ENCODE results near the gene GPR32. TPM values are rescaled to one million over a fixed set of nuclear protein-coding genes. Genes with fewer than 3 reads are reported as not detected.
A peak's percentile ranks its signal among the peaks of the same experiment; 100 is the strongest.

Gene GPR32
- total RNA-seq, 1 experiment from 2014 or later = not detected

DNA sequence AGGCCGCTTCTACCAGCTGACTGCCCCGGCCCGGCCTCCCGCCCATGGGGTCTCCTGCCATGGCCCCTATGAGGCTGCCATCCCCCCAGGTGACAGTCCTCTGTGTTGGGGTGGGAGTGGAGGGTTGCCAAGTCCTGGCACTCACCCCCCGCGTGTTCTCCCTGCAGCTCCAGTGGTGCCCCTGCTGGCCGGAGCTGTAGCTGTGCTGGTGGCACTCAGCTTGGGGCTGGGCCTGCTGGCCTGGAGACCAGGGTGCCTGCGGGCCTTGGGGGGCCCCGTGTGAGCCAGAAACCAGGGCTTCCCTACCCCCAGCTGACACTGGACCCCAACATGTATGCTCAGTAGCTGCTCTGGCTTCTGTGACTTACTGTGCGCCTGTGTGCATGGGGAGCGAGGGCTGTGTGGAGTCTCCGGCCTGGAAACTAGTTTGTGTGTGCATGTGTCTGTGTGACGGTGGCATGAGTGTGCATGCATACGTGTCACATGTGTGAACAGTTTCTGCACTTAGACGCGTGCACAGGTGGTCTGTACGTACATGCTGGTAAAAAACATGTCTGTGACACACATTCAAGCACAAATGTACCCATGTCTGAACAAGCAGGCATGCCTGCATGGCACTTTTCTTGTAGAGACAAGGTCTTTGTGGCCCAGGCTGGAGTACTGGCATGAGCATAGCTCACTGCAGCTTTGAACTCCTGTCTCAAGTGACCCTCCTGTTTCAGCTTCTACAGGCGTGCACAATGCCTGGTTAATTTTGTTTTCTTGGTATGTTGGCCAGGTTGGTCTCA is 24.8 kb downstream of the GPR32 start (continued):
- no peak for TF ChIP-seq CDX4 (CRISPR knock-in tag; IDR thresholded peaks at IDR 0.05; ENCODE audit: borderline replicate concordance)
- no peak for TF ChIP-seq FOXK1 (CRISPR knock-in tag; IDR thresholded peaks at IDR 0.05)
- TF ChIP-seq GTF2I (CRISPR knock-in tag; conservative IDR thresholded peaks at IDR 0.05) = no peak
- peak; percentile 79 for TF ChIP-seq ZNF138 (CRISPR knock-in tag; conservative IDR thresholded peaks at IDR 0.05)
- TF ChIP-seq ZNF317 (CRISPR knock-in tag; IDR thresholded peaks at IDR 0.05; ENCODE audit: borderline replicate concordance, low read depth) = 0 out of 2 replicates have a peak, but pooled peaks have one; percentile 63
- no peak; the same call in 1 of the 2 replicates for TF ChIP-seq MYBL2 (CRISPR knock-in tag; IDR thresholded peaks at IDR 0.05)
- TF ChIP-seq ZBTB21 (CRISPR knock-in tag; IDR thresholded peaks at IDR 0.05; ENCODE audit: borderline replicate concordance) = peak; percentile 64; the same call in 1 of the 2 replicates
- 0 out of 2 replicates have a peak, but pooled peaks have one; percentile 69 for TF ChIP-seq RELA (CRISPR knock-in tag; IDR thresholded peaks at IDR 0.05; ENCODE audit: borderline replicate concordance)
- TF ChIP-seq TP53 (CRISPR knock-in tag; IDR thresholded peaks at IDR 0.05) = peak; percentile 59; the same call in 1 of the 2 replicates
- peak; percentile 60; the same call in 1 of the 2 replicates for TF ChIP-seq E2F4 (CRISPR knock-in tag; IDR thresholded peaks at IDR 0.05; ENCODE audit: borderline replicate concordance, low read depth)
- peak; percentile 78 for TF ChIP-seq SP1 (CRISPR knock-in tag; conservative IDR thresholded peaks at IDR 0.05)
- TF ChIP-seq, protein P1, sequence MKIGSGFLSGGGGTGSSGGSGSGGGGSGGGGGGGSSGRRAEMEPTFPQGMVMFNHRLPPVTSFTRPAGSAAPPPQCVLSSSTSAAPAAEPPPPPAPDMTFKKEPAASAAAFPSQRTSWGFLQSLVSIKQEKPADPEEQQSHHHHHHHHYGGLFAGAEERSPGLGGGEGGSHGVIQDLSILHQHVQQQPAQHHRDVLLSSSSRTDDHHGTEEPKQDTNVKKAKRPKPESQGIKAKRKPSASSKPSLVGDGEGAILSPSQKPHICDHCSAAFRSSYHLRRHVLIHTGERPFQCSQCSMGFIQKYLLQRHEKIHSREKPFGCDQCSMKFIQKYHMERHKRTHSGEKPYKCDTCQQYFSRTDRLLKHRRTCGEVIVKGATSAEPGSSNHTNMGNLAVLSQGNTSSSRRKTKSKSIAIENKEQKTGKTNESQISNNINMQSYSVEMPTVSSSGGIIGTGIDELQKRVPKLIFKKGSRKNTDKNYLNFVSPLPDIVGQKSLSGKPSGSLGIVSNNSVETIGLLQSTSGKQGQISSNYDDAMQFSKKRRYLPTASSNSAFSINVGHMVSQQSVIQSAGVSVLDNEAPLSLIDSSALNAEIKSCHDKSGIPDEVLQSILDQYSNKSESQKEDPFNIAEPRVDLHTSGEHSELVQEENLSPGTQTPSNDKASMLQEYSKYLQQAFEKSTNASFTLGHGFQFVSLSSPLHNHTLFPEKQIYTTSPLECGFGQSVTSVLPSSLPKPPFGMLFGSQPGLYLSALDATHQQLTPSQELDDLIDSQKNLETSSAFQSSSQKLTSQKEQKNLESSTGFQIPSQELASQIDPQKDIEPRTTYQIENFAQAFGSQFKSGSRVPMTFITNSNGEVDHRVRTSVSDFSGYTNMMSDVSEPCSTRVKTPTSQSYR (CRISPR knock-in tag; IDR thresholded peaks at IDR 0.05) = peak; percentile 93
- no peak for TF ChIP-seq ZNF396 (CRISPR knock-in tag; IDR thresholded peaks at IDR 0.05; ENCODE audit: borderline replicate concordance)
- TF ChIP-seq, protein P2, sequence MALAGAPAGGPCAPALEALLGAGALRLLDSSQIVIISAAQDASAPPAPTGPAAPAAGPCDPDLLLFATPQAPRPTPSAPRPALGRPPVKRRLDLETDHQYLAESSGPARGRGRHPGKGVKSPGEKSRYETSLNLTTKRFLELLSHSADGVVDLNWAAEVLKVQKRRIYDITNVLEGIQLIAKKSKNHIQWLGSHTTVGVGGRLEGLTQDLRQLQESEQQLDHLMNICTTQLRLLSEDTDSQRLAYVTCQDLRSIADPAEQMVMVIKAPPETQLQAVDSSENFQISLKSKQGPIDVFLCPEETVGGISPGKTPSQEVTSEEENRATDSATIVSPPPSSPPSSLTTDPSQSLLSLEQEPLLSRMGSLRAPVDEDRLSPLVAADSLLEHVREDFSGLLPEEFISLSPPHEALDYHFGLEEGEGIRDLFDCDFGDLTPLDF (CRISPR knock-in tag; IDR thresholded peaks at IDR 0.05) = peak; percentile 93
- peak; percentile 90 for TF ChIP-seq CREB1 (CRISPR knock-in tag; IDR thresholded peaks at IDR 0.05)
- no peak for TF ChIP-seq OVOL2 (CRISPR knock-in tag; IDR thresholded peaks at IDR 0.05; ENCODE audit: borderline replicate concordance)
- TF ChIP-seq TEAD4 (CRISPR knock-in tag; IDR thresholded peaks at IDR 0.05) = no peak
- 0 out of 2 replicates have a peak, but pooled peaks have one; percentile 3 for TF ChIP-seq ZNF416 (CRISPR knock-in tag; IDR thresholded peaks at IDR 0.05)
- no peak for TF ChIP-seq RORB (CRISPR knock-in tag; IDR thresholded peaks at IDR 0.05)
- no peak for TF ChIP-seq SOX15 (CRISPR knock-in tag; IDR thresholded peaks at IDR 0.05)
- TF ChIP-seq, protein P3, sequence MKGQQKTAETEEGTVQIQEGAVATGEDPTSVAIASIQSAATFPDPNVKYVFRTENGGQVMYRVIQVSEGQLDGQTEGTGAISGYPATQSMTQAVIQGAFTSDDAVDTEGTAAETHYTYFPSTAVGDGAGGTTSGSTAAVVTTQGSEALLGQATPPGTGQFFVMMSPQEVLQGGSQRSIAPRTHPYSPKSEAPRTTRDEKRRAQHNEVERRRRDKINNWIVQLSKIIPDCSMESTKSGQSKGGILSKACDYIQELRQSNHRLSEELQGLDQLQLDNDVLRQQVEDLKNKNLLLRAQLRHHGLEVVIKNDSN (CRISPR knock-in tag; IDR thresholded peaks at IDR 0.05) = peak; percentile 49; the same call in 1 of the 2 replicates
- TF ChIP-seq NFYB (CRISPR knock-in tag; conservative IDR thresholded peaks at IDR 0.05; ENCODE audit: low read depth) = no peak
- TF ChIP-seq AR (CRISPR knock-in tag; IDR thresholded peaks at IDR 0.05) = peak; percentile 64
- TF ChIP-seq, protein P4, sequence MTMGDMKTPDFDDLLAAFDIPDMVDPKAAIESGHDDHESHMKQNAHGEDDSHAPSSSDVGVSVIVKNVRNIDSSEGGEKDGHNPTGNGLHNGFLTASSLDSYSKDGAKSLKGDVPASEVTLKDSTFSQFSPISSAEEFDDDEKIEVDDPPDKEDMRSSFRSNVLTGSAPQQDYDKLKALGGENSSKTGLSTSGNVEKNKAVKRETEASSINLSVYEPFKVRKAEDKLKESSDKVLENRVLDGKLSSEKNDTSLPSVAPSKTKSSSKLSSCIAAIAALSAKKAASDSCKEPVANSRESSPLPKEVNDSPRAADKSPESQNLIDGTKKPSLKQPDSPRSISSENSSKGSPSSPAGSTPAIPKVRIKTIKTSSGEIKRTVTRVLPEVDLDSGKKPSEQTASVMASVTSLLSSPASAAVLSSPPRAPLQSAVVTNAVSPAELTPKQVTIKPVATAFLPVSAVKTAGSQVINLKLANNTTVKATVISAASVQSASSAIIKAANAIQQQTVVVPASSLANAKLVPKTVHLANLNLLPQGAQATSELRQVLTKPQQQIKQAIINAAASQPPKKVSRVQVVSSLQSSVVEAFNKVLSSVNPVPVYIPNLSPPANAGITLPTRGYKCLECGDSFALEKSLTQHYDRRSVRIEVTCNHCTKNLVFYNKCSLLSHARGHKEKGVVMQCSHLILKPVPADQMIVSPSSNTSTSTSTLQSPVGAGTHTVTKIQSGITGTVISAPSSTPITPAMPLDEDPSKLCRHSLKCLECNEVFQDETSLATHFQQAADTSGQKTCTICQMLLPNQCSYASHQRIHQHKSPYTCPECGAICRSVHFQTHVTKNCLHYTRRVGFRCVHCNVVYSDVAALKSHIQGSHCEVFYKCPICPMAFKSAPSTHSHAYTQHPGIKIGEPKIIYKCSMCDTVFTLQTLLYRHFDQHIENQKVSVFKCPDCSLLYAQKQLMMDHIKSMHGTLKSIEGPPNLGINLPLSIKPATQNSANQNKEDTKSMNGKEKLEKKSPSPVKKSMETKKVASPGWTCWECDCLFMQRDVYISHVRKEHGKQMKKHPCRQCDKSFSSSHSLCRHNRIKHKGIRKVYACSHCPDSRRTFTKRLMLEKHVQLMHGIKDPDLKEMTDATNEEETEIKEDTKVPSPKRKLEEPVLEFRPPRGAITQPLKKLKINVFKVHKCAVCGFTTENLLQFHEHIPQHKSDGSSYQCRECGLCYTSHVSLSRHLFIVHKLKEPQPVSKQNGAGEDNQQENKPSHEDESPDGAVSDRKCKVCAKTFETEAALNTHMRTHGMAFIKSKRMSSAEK (CRISPR knock-in tag; IDR thresholded peaks at IDR 0.05; ENCODE audit: borderline replicate concordance) = peak; percentile 73
- TF ChIP-seq ZNF219 (CRISPR knock-in tag; IDR thresholded peaks at IDR 0.05; ENCODE audit: borderline replicate concordance) = no peak
